C4-2B (cell line): ENCODE data around the gene ATP8B1.

ENCODE experiments used
- H3K27ac ChIP-seq: fragments of 450-650 bp; 2 replicates; pipeline ENCODE4 v1.5.1; 2017
- CTCF ChIP-seq: fragments of 450-650 bp; conservative IDR thresholded peaks from 2 replicates; pipeline ENCODE4 v1.5.1; 2017; ENCODE audit warnings: mild to moderate bottlenecking
- ZFX ChIP-seq: fragments of 450-650 bp; IDR thresholded peaks from 2 replicates; pipeline ENCODE4 v1.6.1; 2017

Gene ATP8B1

GRCh38 chr18:57710226-57710625 lies 92.9 kb downstream of the ATP8B1 start:
- TF ChIP-seq CTCF: no peak
- no peak for TF ChIP-seq ZFX

DNA sequence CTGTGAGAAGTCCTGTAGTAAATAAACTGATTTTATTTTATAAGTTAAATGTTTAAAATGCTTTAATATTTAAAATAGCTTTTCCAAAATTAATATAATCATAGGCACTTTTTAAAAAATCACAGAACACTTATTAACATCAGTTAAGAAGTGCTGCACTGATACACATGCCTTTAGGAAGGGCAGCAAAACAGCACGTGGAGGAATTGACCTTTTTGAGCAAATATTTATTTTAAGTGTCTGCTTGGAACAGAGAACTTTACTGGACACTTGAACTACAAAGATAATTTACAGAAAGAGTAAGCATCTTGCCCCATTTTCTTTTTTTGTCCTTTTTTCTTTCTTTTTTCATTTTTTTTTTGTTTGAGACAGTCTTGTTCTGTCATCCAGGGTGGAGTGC lies 93.8 kb downstream of the ATP8B1 start:
- H3K27ac ChIP-seq: no peak overlapping the region
- no peak for TF ChIP-seq ZFX
- no peak for TF ChIP-seq CTCF

More at GRCh38 chr18:57710226-57710625, 92.9 kb downstream of the ATP8B1 start:
- no peak overlapping the region for H3K27ac ChIP-seq

DNA sequence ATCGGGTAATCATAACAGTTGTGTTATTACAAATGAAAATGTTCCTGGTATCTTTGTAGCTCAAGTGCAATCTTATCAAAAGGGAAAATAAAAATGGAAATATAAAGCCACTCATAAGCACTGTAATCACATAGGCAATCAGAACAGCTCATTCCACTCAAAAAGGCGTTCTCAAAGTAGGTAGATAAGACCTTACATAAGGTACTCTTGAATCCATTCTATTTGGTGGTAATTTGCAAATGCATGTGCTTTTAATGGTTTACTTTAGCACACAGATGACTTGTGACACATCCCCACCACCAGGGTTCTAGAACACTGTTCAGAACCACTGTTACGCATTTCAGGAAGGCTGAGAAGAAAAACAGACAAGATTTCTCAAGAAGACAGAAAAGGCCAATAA lies 94.8 kb downstream of the ATP8B1 start:
- no peak for TF ChIP-seq ZFX
- TF ChIP-seq CTCF: no peak

DNA sequence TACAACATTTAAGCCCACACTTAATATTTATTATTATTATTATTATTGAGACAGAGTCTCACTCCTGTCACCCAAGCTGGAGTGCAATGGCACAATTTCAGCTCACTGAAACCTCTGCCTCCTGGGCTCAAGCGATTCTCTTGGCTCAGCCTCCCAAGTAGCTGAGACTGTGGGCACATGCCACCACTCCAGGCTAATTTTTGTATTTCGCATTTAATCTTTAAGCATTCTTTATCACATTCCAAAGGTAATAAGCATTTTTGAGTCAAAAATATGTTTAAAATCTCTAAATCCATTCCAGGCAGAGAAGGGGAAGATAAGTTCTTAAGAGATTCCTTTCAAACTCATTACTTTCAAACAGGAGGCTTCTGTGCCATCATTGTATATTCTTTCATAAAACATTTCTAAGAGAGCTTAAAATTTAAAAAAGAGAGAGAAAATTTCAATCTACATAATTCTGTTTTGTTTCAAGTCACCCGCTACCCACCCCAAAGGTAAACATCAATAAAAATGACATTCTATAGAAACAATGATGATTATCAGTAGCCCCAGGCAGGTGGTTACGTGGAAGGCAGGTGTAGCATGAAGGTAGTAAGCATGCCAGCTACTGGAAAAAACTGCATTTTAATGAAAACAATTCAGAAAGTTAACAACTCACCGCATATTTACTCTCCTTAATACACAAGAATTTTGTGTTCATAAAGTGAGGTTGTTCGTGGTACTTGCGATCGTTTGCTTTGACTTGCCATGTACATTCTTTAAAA lies 97.1 kb downstream of the ATP8B1 start:
- H3K27ac ChIP-seq: peak overlapping the region; percentile 9; the same call in 1 of the 2 replicates
- TF ChIP-seq CTCF: no peak
- no peak for TF ChIP-seq ZFX

More for the DNA sequence above, 94.8 kb downstream of the ATP8B1 start:
- no peak overlapping the region; the same call in 1 of the 2 replicates for H3K27ac ChIP-seq

DNA sequence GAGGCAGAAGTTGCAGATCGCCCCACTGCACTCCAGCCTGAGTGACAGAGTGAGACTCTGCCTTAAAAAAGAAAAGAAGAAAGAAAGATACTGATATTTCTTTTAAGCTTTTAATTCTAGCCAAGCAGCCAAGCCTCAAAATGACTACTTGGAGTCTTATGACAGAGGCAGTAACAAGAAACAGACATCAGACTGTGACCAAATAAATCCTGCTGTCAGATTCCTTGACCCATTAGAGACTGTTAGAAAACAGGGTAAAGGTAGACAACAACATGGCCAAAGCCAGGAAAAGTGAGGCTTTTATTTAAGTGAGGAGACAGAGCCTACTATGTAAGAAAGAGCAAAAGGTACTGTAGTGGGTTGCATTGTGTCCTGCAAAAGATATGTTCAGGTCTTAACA lies 98.1 kb downstream of the ATP8B1 start:
- no peak overlapping the region; the same call in 1 of the 2 replicates for H3K27ac ChIP-seq
- no peak for TF ChIP-seq ZFX
- no peak for TF ChIP-seq CTCF

- TF ChIP-seq ZFX (no peak), CTCF (no peak)
- peak overlapping the region; percentile 81 for H3K27ac ChIP-seq
Observed at GRCh38 chr18:57698571-57699276, 104.4 kb downstream of the ATP8B1 start.

DNA sequence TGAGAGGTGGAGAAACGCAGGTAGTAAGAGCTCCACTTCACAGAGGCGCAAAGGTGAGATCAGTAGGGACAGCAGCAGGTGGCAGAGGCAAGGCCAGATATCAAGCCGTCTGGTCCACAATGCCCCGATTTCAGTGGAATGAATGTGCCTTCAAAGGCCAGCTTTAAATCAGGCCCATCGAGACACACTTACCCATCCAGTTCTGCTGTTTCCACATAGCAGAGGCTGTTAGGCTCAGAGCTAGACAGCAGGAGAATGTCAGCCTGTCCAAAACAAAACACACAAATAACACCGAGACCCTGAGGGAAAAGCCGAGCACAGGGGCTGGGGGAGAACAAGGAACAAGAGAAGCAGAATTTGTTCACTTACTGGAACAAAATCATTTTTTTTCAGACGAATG lies 105.7 kb downstream of the ATP8B1 start:
- H3K27ac ChIP-seq: no peak overlapping the region; the same call in 1 of the 2 replicates
- TF ChIP-seq CTCF: no peak
- TF ChIP-seq ZFX: no peak
